ENCODE measurements around the gene TREX2. TPM values are rescaled to one million over a fixed set of nuclear protein-coding genes. Genes with fewer than 3 reads are reported as not detected.

Gene TREX2
- total and polyA plus RNA-seq, 2 experiments from 2014 or later, result 0.81 to 1.7 TPM

DNA sequence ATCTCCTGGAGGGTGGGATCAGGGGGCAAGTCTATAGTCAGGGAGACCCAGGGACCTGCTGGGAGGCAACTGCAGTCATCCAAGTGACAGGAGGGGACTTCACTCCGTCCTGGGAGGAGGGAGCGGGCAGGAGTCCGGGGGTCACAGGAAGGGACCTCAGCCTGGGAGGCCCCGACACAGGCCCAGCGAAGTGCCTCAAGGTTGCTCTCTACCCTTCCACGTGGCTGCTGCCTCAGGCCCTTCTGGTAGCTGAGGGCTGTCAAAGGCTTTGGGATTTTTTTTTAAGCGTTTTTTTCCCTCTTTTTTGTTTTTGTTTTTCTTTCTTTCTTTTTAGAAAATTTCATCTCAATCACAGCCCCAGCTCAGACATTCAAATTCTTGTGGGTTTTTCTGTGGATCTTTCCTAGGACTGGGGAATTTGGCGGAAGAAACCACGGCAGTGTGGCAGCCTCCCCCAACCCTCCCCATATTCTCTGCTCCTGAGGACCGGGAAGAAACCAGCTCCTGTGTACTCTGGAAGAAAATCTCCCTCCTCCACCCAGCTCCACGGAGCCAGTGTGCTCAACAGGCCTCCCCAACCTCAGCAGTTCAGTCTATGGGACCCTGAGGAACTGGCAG, 25.9 kb upstream of the TREX2 start:
- Histone ChIP-seq H3K4me1 (ENCODE audit: insufficient read depth) (no peaks in the 10 kb centered on the region), H3K79me2 (replicated peaks; ENCODE audit: insufficient read depth) (no peaks in the 10 kb centered on the region), H3K36me3 (ENCODE audit: insufficient read depth) (no peaks in the 10 kb centered on the region), H3K4me3 (no peak overlapping the region), H3F3A (replicated peaks; ENCODE audit: low read depth) (no peaks in the 10 kb centered on the region), H3K4me2 (no peak overlapping the region), H2AFZ (no peak overlapping the region), H3K27me3 (ENCODE audit: insufficient read depth) (peaks cover 15% of the 10 kb centered on the region), H4K20me1 (replicated peaks; ENCODE audit: insufficient read depth) (no peaks in the 10 kb centered on the region), H3K9me2 (ENCODE audit: insufficient read depth) (no peaks in the 10 kb centered on the region), H3K27ac (ENCODE audit: low read depth) (no peak overlapping the region)
- H3K9me3 Mint-ChIP-seq, result no peaks in the 10 kb centered on the region; the same call in 2 of the 3 replicates
- peaks cover 10% of the 10 kb centered on the region; the same call in 2 of the 3 replicates for H3K4me1 Mint-ChIP-seq
- ATAC-seq, result no peak
- DNase-seq (ENCODE audit: low spot score), result no peak
- no peak overlapping the region for H3K27ac Mint-ChIP-seq
- no peak overlapping the region; the same call in 2 of the 3 replicates for H3K4me3 Mint-ChIP-seq
- H3K36me3 Mint-ChIP-seq (ENCODE audit: low read depth), result peaks cover 5% of the 10 kb centered on the region; the same call in 1 of the 3 replicates
- H3K27me3 Mint-ChIP-seq (ENCODE audit: insufficient read depth, low read depth, poor library complexity), result peaks cover 28% of the 10 kb centered on the region
- TF ChIP-seq, protein P1, sequence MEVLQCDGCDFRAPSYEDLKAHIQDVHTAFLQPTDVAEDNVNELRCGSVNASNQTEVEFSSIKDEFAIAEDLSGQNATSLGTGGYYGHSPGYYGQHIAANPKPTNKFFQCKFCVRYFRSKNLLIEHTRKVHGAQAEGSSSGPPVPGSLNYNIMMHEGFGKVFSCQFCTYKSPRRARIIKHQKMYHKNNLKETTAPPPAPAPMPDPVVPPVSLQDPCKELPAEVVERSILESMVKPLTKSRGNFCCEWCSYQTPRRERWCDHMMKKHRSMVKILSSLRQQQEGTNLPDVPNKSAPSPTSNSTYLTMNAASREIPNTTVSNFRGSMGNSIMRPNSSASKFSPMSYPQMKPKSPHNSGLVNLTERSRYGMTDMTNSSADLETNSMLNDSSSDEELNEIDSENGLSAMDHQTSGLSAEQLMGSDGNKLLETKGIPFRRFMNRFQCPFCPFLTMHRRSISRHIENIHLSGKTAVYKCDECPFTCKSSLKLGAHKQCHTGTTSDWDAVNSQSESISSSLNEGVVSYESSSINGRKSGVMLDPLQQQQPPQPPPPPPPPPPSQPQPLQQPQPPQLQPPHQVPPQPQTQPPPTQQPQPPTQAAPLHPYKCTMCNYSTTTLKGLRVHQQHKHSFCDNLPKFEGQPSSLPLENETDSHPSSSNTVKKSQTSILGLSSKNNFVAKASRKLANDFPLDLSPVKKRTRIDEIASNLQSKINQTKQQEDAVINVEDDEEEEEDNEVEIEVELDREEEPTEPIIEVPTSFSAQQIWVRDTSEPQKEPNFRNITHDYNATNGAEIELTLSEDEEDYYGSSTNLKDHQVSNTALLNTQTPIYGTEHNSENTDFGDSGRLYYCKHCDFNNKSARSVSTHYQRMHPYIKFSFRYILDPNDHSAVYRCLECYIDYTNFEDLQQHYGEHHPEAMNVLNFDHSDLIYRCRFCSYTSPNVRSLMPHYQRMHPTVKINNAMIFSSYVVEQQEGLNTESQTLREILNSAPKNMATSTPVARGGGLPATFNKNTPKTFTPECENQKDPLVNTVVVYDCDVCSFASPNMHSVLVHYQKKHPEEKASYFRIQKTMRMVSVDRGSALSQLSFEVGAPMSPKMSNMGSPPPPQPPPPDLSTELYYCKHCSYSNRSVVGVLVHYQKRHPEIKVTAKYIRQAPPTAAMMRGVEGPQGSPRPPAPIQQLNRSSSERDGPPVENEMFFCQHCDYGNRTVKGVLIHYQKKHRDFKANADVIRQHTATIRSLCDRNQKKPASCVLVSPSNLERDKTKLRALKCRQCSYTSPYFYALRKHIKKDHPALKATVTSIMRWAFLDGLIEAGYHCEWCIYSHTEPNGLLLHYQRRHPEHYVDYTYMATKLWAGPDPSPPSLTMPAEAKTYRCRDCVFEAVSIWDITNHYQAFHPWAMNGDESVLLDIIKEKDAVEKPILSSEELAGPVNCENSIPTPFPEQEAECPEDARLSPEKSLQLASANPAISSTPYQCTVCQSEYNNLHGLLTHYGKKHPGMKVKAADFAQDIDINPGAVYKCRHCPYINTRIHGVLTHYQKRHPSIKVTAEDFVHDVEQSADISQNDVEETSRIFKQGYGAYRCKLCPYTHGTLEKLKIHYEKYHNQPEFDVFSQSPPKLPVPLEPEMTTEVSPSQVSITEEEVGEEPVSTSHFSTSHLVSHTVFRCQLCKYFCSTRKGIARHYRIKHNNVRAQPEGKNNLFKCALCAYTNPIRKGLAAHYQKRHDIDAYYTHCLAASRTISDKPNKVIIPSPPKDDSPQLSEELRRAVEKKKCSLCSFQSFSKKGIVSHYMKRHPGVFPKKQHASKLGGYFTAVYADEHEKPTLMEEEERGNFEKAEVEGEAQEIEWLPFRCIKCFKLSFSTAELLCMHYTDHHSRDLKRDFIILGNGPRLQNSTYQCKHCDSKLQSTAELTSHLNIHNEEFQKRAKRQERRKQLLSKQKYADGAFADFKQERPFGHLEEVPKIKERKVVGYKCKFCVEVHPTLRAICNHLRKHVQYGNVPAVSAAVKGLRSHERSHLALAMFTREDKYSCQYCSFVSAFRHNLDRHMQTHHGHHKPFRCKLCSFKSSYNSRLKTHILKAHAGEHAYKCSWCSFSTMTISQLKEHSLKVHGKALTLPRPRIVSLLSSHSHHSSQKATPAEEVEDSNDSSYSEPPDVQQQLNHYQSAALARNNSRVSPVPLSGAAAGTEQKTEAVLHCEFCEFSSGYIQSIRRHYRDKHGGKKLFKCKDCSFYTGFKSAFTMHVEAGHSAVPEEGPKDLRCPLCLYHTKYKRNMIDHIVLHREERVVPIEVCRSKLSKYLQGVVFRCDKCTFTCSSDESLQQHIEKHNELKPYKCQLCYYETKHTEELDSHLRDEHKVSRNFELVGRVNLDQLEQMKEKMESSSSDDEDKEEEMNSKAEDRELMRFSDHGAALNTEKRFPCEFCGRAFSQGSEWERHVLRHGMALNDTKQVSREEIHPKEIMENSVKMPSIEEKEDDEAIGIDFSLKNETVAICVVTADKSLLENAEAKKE (CRISPR knock-in tag; IDR thresholded peaks at IDR 0.05), result no peak
- TF ChIP-seq, protein P2, sequence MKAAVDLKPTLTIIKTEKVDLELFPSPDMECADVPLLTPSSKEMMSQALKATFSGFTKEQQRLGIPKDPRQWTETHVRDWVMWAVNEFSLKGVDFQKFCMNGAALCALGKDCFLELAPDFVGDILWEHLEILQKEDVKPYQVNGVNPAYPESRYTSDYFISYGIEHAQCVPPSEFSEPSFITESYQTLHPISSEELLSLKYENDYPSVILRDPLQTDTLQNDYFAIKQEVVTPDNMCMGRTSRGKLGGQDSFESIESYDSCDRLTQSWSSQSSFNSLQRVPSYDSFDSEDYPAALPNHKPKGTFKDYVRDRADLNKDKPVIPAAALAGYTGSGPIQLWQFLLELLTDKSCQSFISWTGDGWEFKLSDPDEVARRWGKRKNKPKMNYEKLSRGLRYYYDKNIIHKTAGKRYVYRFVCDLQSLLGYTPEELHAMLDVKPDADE (IDR thresholded peaks at IDR 0.05), result no peak
- TF ChIP-seq, protein P3, sequence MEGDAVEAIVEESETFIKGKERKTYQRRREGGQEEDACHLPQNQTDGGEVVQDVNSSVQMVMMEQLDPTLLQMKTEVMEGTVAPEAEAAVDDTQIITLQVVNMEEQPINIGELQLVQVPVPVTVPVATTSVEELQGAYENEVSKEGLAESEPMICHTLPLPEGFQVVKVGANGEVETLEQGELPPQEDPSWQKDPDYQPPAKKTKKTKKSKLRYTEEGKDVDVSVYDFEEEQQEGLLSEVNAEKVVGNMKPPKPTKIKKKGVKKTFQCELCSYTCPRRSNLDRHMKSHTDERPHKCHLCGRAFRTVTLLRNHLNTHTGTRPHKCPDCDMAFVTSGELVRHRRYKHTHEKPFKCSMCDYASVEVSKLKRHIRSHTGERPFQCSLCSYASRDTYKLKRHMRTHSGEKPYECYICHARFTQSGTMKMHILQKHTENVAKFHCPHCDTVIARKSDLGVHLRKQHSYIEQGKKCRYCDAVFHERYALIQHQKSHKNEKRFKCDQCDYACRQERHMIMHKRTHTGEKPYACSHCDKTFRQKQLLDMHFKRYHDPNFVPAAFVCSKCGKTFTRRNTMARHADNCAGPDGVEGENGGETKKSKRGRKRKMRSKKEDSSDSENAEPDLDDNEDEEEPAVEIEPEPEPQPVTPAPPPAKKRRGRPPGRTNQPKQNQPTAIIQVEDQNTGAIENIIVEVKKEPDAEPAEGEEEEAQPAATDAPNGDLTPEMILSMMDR (conservative IDR thresholded peaks at IDR 0.05; ENCODE audit: low read depth in 2 of 2), result no peak
- no peak for TF ChIP-seq EZH2phosphoT487 (IDR thresholded peaks at IDR 0.05; ENCODE audit: unreplicated experiment)

All from GM23338 (cell line).